Trophoblast cell (in vitro differentiated cells and primary cell): ENCODE measurements around the gene FRRS1.

ENCODE experiments used
- DNase-seq, 2 donors: peaks; one replicate each; pipeline ENCODE4 v3.0.0-alpha.2; 2016
- H2AFZ ChIP-seq: 2 replicates; pipeline ENCODE4 v1.6.1; 2013; ENCODE audit warnings: low read length, moderate library complexity, mild to moderate bottlenecking; ENCODE audit not compliant: insufficient read depth, poor library complexity
- H2AK5ac ChIP-seq: 2 replicates; pipeline ENCODE4 v1.6.1; 2013; ENCODE audit warnings: mild to moderate bottlenecking, low read length
- H2BK120ac ChIP-seq: 2 replicates; pipeline ENCODE4 v1.6.1; 2013; ENCODE audit warnings: low read length, mild to moderate bottlenecking, moderate library complexity; ENCODE audit not compliant: insufficient read depth, poor library complexity
- H2BK12ac ChIP-seq: 2 replicates; pipeline ENCODE4 v1.6.1; 2013; ENCODE audit warnings: mild to moderate bottlenecking, low read length, moderate library complexity
- H2BK5ac ChIP-seq: 2 replicates; pipeline ENCODE4 v1.6.1; 2013; ENCODE audit warnings: low read length, low read depth, moderate library complexity, mild to moderate bottlenecking; ENCODE audit not compliant: poor library complexity
- H3K14ac ChIP-seq: 2 replicates; pipeline ENCODE4 v1.6.1; 2013; ENCODE audit warnings: mild to moderate bottlenecking, low read length
- H3K18ac ChIP-seq: 2 replicates; pipeline ENCODE4 v1.6.1; 2013; ENCODE audit warnings: mild to moderate bottlenecking, low read length
- H3K23ac ChIP-seq: 2 replicates; pipeline ENCODE4 v1.6.1; 2013; ENCODE audit warnings: low read length
- H3K27ac ChIP-seq: 2 replicates; pipeline ENCODE4 v1.5.1; 2013; ENCODE audit warnings: low read depth, mild to moderate bottlenecking, inconsistent platforms, low read length, moderate library complexity
- H3K27me3 ChIP-seq: 2 replicates; pipeline ENCODE4 v1.6.1; 2013; ENCODE audit warnings: inconsistent platforms, mild to moderate bottlenecking, low read length, moderate library complexity; ENCODE audit not compliant: insufficient read depth
- H3K36me3 ChIP-seq, 2 experiments: 1 replicate in 1 of 2; 2 replicates in 1 of 2; pipeline ENCODE4 v1.6.1; 2013; ENCODE audit warnings: low read length in 2 of 2, mild to moderate bottlenecking in 2 of 2, moderate library complexity in 1 of 2; ENCODE audit not compliant: insufficient read depth in 2 of 2, control insufficient read depth in 1 of 2
- H3K4ac ChIP-seq: 2 replicates; pipeline ENCODE4 v1.6.1; 2013; ENCODE audit warnings: low read depth, mild to moderate bottlenecking, low read length, moderate library complexity
- H3K4me1 ChIP-seq, 2 experiments: 1 replicate in 1 of 2; 2 replicates in 1 of 2; pipeline ENCODE4 v1.6.1; 2013; ENCODE audit warnings: low read length in 2 of 2, mild to moderate bottlenecking in 2 of 2, moderate library complexity in 1 of 2; ENCODE audit not compliant: insufficient read depth in 2 of 2, control insufficient read depth in 1 of 2
- H3K4me2 ChIP-seq: 2 replicates; pipeline ENCODE4 v1.6.1; 2013; ENCODE audit warnings: inconsistent platforms, mild to moderate bottlenecking, low read length, moderate library complexity
- H3K4me3 ChIP-seq: 2 replicates; pipeline ENCODE4 v1.5.1; 2013; ENCODE audit warnings: mild to moderate bottlenecking, low read depth, low read length, inconsistent platforms
- H3K79me1 ChIP-seq: one replicate; pipeline ENCODE4 v1.6.1; 2013; ENCODE audit warnings: low read length
- H3K79me2 ChIP-seq: 2 replicates; pipeline ENCODE4 v1.6.1; 2013; ENCODE audit warnings: low read length, mild to moderate bottlenecking; ENCODE audit not compliant: control insufficient read depth, insufficient read depth, poor library complexity
- H3K9ac ChIP-seq: 2 replicates; pipeline ENCODE4 v1.6.1; 2013; ENCODE audit warnings: mild to moderate bottlenecking, low read length
- H3K9me3 ChIP-seq: 2 replicates; pipeline ENCODE4 v1.6.1; 2013; ENCODE audit warnings: low read depth, mild to moderate bottlenecking, control low read depth, inconsistent platforms, low read length; ENCODE audit not compliant: insufficient read depth
- H4K12ac ChIP-seq: 2 replicates; pipeline ENCODE4 v1.6.1; 2013; ENCODE audit warnings: low read depth, mild to moderate bottlenecking, low read length, moderate library complexity
- H4K8ac ChIP-seq: 2 replicates; pipeline ENCODE4 v1.6.1; 2013; ENCODE audit warnings: low read depth, mild to moderate bottlenecking, low read length, moderate library complexity
- H4K91ac ChIP-seq: one replicate; pipeline ENCODE4 v1.6.1; 2013; ENCODE audit warnings: low read depth, mild to moderate bottlenecking, low read length, moderate library complexity
- WGBS: extraction: QIAGEN DNeasy Blood & Tissue Kit; methylation state at CpG from one replicate; pipeline ENCODE4 v1.1.7; 2013; ENCODE audit warnings: missing lambda C conversion rate; ENCODE audit not compliant: insufficient read length, insufficient coverage; ENCODE audit errors: extremely low coverage; 5-methylcytosine and 5-hydroxymethylcytosine counted together

The FRRS1 gene

DNA sequence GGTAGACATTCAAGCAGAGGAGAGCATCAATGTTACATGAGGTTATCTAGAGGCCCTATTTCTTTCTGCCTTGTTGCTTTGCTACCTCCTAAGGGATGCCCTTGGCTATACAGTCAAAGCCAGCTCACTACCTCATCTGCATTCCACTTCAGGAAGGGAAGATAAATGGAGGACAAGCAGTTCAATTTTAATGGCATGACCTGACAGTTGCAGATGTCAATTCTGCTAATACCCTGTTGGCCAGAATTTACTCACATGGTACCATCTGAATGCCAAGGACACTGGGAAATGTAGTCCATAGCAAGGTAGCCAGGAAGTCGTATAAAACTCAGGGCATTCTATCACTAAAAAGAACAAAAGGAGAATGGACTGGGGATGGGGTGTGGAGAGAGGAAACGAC is 89.0 kb downstream of the FRRS1 start:
- no peak overlapping the region for H2AFZ ChIP-seq
- no peak overlapping the region for H3K4ac ChIP-seq
- no peaks in the 10 kb centered on the region for H3K9me3 ChIP-seq
- no peak overlapping the region for H4K12ac ChIP-seq
- H4K8ac ChIP-seq: no peak overlapping the region
- DNase-seq: no peak
- WGBS: no CpG with 5 or more reads among the region's 2 CpGs
- no peak overlapping the region for H2BK5ac ChIP-seq
- no peak overlapping the region for H2BK12ac ChIP-seq
- no peaks in the 10 kb centered on the region for H3K27me3 ChIP-seq
- no peaks in the 10 kb centered on the region for H3K36me3 ChIP-seq
- H3K9ac ChIP-seq: no peak overlapping the region
- no peak overlapping the region for H3K18ac ChIP-seq
- H3K23ac ChIP-seq: no peak overlapping the region
- H3K79me2 ChIP-seq: no peaks in the 10 kb centered on the region
- no peaks in the 10 kb centered on the region for H3K4me1 ChIP-seq
- H3K14ac ChIP-seq: no peak overlapping the region
- no peak overlapping the region for H3K4me3 ChIP-seq
- H3K79me1 ChIP-seq: no peaks in the 10 kb centered on the region
- no peak overlapping the region for H4K91ac ChIP-seq
- no peak overlapping the region for H2BK120ac ChIP-seq
- no peak overlapping the region for H3K27ac ChIP-seq
- no peak overlapping the region for H2AK5ac ChIP-seq
- H3K4me2 ChIP-seq: no peak overlapping the region

DNA sequence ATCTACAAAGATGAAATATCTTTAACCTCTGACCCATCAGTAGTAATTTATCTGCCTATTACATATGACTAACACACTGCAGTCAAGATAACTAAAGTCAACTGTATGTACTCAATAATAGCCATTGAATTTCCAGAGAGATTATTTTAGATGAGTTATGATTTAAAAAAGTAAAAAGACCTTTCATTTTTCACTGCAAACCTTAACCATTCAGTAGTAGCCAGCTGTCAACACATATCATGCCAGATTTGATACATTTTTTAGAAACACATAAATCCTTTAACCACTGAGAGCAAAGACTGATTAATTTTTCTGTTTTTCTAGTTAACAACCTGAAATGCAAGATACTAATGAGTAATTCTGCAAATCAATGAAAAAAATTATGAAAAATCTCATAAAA is 89.6 kb downstream of the FRRS1 start:
- no peak overlapping the region for H3K18ac ChIP-seq
- H3K36me3 ChIP-seq: no peaks in the 10 kb centered on the region
- H3K4me1 ChIP-seq: no peaks in the 10 kb centered on the region
- H3K4me2 ChIP-seq: no peak overlapping the region
- DNase-seq: no peak
- no peak overlapping the region for H3K9ac ChIP-seq
- H2AFZ ChIP-seq: no peak overlapping the region
- H3K4me3 ChIP-seq: no peak overlapping the region
- H2AK5ac ChIP-seq: no peak overlapping the region
- no peak overlapping the region for H3K23ac ChIP-seq
- no peak overlapping the region for H2BK5ac ChIP-seq
- H4K12ac ChIP-seq: no peak overlapping the region
- no peaks in the 10 kb centered on the region for H3K27me3 ChIP-seq
- H4K8ac ChIP-seq: no peak overlapping the region
- H3K4ac ChIP-seq: no peak overlapping the region
- H3K14ac ChIP-seq: no peak overlapping the region
- no peak overlapping the region for H3K27ac ChIP-seq
- no peaks in the 10 kb centered on the region for H3K79me2 ChIP-seq
- no peak overlapping the region for H2BK12ac ChIP-seq
- H4K91ac ChIP-seq: no peak overlapping the region
- no peak overlapping the region for H2BK120ac ChIP-seq
- H3K79me1 ChIP-seq: no peaks in the 10 kb centered on the region
- no peaks in the 10 kb centered on the region for H3K9me3 ChIP-seq

DNA sequence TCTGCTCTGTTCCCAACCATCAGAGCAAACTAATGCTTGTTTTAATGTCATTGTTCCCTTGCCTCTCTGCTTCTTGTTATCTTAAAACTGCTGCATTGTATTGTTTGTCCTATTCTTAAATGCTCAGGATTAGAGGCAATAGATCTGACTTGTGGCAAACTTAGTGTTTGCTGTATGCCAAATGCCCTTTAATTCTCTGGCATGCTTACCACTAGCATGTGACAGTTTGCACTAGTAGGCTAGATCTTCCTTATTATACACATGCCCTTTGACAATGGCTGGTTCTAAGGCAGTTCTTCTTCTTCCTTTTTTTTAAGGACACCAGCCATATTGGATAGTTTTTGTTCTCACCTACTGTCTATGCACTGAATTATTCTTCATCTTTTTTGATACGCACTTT is 90.4 kb downstream of the FRRS1 start:
- Histone ChIP-seq H3K79me1 (no peaks in the 10 kb centered on the region), H3K36me3 (no peaks in the 10 kb centered on the region), H2AK5ac (no peak overlapping the region), H3K23ac (peak overlapping the region; percentile 21), H2AFZ (no peak overlapping the region), H3K4me2 (no peak overlapping the region), H4K91ac (no peak overlapping the region), H3K27ac (no peak overlapping the region), H3K4me3 (no peak overlapping the region), H2BK12ac (no peak overlapping the region), H3K4me1 (no peaks in the 10 kb centered on the region), H3K14ac (no peak overlapping the region), H3K9ac (no peak overlapping the region), H3K79me2 (no peaks in the 10 kb centered on the region), H2BK120ac (no peak overlapping the region), H4K8ac (no peak overlapping the region), H3K9me3 (no peaks in the 10 kb centered on the region), H3K4ac (no peak overlapping the region), H2BK5ac (no peak overlapping the region), H3K18ac (no peak overlapping the region), H3K27me3 (no peaks in the 10 kb centered on the region), H4K12ac (no peak overlapping the region)
- no peak for DNase-seq
- WGBS: no CpG with 5 or more reads among the region's 1 CpG

DNA sequence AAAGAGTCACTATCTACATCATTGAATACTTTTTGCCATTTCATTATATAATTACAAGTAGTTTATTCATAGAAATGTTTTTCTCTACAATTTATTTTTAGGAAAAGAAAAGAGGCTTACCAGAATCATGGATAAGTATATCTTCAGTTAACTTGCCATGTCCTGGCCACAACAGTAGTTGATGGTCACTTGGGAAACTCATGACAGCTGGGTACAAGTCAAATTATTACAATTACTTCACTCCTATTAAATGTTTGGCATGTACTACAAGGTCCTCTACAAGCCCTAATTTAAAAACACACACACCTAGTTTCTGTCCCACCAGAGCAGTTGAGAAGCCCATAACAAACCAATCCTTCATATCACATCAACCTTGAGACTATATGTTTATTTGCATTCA is 91.1 kb downstream of the FRRS1 start:
- Histone ChIP-seq H3K79me2 (no peaks in the 10 kb centered on the region), H3K79me1 (no peaks in the 10 kb centered on the region), H2BK12ac (no peak overlapping the region), H4K8ac (no peak overlapping the region), H2AK5ac (no peak overlapping the region), H3K27me3 (no peaks in the 10 kb centered on the region), H3K4me2 (no peak overlapping the region), H3K23ac (no peak overlapping the region), H3K14ac (no peak overlapping the region), H3K4me3 (no peak overlapping the region), H3K4me1 (no peaks in the 10 kb centered on the region), H3K36me3 (no peaks in the 10 kb centered on the region), H2BK5ac (no peak overlapping the region), H2AFZ (no peak overlapping the region), H4K12ac (no peak overlapping the region), H2BK120ac (no peak overlapping the region), H3K18ac (no peak overlapping the region), H3K27ac (no peak overlapping the region), H3K9me3 (no peaks in the 10 kb centered on the region), H3K4ac (no peak overlapping the region), H3K9ac (no peak overlapping the region), H4K91ac (no peak overlapping the region)
- DNase-seq: no peak
